Measurements from ENCODE around the gene MAST4.
A peak's percentile ranks its signal among the peaks of the same experiment; 100 is the strongest.

Gene MAST4

GRCh38 chr5:66704790-66705425 lies 108.7 kb downstream of the MAST4 start:
- DNase-seq, result peak; percentile 52

GRCh38 chr5:66708368-66708767 lies 112.2 kb downstream of the MAST4 start:
- DNase-seq, result no peak

- no peak for DNase-seq
These were observed 114.4 kb downstream of the MAST4 start for GRCh38 chr5:66710557-66711088.

- DNase-seq, result no peak
These were observed 117.8 kb downstream of the MAST4 start for GRCh38 chr5:66713998-66714397.

GRCh38 chr5:66717455-66718373 lies 121.5 kb downstream of the MAST4 start:
- DNase-seq, result peak; percentile 90

- no peak for DNase-seq
These were observed 122.3 kb downstream of the MAST4 start for GRCh38 chr5:66718374-66719002.

GRCh38 chr5:66720780-66721179 lies 124.6 kb downstream of the MAST4 start:
- no peak for DNase-seq

GRCh38 chr5:66722686-66723085 lies 126.5 kb downstream of the MAST4 start:
- DNase-seq, result no peak

- DNase-seq, result no peak
These were observed 128.4 kb downstream of the MAST4 start for GRCh38 chr5:66724349-66725139.

- DNase-seq, result no peak
These were observed 131.4 kb downstream of the MAST4 start for GRCh38 chr5:66727630-66728029.

- no peak for DNase-seq
These were observed 131.9 kb downstream of the MAST4 start for GRCh38 chr5:66728049-66728448.

GRCh38 chr5:66737096-66737495 lies 140.9 kb downstream of the MAST4 start:
- DNase-seq, result no peak

- DNase-seq, result no peak
These were observed 141.9 kb downstream of the MAST4 start for GRCh38 chr5:66738136-66738535.

GRCh38 chr5:66739021-66739420 lies 142.8 kb downstream of the MAST4 start:
- no peak for DNase-seq

GRCh38 chr5:66739951-66740350 lies 143.8 kb downstream of the MAST4 start:
- no peak for DNase-seq

- DNase-seq, result no peak
These were observed 145.2 kb downstream of the MAST4 start for GRCh38 chr5:66741394-66741793.

- DNase-seq, result peak; percentile 5
These were observed 146.1 kb downstream of the MAST4 start for GRCh38 chr5:66742083-66742895.

- no peak for DNase-seq
These were observed 146.7 kb downstream of the MAST4 start for GRCh38 chr5:66742896-66743247.

GRCh38 chr5:66743344-66743743 lies 147.2 kb downstream of the MAST4 start:
- no peak for DNase-seq

GRCh38 chr5:66744040-66744439 lies 147.8 kb downstream of the MAST4 start:
- DNase-seq, result no peak

- no peak for DNase-seq
These were observed 149.1 kb downstream of the MAST4 start for GRCh38 chr5:66745297-66745696.

GRCh38 chr5:66747607-66748006 lies 151.4 kb downstream of the MAST4 start:
- DNase-seq, result no peak

Data from NCI-H2171 treated with DMSO at 0.1 percent for 48 hours (cell line).